ENCODE results near the gene DSG2.
"Not testable (repeated sequence)": the region's sequence is repeated elsewhere in the genome, so short reads cannot be mapped to it uniquely, and the experiment has no call there.

The DSG2 gene

DNA sequence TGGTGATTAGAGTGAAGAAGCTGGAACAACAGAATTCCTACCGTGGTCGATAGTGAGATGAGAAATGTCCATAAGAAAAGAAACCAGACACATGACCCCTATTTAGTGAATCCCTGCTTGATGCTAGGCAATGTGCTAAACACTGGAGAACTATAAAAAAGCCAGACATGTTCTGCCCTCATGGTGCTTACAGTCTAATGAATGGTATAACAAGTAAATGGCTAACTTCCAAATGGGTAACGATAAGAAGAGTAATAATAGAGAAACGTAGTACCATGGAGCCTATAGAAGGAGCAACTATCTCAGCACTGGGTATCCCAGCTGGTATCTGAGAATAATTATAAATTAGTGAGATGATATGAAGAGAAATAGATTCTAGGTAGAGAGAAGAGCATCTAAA lies 5.0 kb downstream of the DSG2 start:
- no peak for DNase-seq

DNA sequence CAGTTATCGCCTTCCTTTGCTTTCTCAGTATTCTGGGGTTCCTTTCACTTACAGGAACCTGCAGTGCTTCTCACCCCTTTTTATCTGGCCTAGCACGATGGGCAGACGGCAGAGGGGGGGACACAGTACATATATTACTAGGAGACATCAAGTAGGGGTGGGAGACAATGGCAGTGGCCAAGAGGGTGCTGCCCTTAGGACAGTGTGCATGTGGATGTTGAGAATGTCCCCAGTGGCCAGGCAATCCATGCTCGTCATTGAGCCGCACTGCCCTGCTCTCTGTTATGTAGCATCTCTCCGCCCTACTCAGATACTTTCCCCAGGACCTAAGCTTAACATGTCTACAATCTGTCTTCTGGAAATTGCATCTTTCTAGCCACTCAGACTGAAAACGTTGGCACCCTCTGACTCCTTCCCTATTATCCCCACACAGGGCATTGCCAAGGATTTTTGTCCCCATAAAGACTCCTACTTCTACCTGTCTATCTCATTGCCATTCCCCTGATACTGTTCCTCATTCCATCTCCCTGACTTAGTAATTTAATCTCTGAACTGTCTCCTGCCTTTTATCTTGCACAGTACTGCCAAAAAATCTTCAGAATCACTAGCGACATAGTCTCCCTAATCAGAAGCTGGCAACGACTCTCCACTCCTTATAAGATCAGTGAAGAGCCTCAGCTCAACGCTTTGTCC lies 6.6 kb downstream of the DSG2 start:
- no peak for DNase-seq

DNA sequence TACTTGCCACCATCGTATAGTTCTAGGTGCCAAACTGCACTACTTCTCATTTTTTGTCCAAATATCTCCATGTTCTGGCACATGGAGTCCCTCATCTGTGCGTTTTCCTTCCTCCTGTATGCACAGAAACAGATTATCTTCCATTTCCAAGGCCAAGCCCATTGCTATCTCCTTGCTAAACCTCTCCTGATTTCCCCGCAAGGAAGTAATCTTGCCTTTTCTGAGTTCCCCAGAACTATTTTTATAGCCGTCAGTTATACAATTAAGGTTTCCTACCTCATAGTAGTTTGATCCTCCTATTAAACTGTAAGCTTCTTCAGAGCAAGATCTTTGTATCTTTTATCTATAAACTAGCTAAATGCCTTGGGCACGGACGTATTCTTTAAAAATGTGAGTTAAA lies 7.2 kb downstream of the DSG2 start:
- no peak for DNase-seq

DNA sequence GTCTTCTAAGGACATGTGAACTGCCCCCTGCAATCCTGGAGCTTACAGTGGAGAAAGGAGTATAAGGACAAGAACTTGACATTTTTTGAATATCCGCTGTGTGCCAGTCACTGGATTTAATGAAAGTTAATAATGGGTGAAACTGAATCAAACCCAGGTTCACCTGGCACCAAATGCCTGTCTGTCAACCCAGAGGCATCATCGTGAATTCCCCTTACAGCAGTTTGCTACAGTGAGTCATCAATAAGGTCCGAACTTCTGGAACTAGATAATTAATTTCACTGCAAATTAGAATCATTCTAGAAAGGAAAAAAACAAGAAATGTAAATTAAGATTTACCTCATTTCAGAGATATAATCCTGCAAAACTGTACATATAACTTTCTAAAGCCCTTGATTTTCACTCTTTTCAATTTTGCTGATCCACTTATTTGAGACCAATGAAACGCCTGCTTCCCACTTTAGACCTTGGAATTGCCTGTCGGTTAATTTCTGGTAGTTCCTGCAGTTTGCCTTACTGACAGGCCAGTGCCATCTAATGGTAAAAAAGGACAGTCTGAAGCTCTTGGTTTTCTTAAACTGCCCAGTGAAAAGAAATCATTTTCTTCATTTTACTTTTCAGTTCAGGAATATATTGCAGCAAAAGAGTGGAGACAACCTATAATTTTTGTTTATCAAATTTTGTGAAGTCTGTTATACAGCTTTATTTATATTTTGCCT lies 8.2 kb downstream of the DSG2 start:
- DNase-seq: no peak

DNA sequence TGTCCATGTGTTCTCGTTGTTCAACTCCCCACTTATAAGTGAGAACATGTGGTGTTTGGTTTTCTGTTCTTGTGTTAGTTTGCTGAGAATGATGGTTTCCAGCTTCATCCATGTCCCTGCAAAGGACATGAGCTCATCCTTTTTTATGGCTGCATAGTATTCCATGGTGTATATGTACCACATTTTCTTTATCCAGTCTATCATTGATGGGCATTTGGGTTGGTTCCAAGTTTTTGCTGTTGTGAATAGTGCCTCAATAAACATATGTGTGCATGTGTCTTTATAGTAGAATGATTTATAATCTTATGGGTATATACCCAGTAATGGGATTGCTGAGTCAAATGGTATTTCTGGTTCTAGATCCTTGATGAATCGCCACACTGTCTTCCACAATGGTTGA lies 9.1 kb downstream of the DSG2 start:
- not testable (repeated sequence) for DNase-seq

DNA sequence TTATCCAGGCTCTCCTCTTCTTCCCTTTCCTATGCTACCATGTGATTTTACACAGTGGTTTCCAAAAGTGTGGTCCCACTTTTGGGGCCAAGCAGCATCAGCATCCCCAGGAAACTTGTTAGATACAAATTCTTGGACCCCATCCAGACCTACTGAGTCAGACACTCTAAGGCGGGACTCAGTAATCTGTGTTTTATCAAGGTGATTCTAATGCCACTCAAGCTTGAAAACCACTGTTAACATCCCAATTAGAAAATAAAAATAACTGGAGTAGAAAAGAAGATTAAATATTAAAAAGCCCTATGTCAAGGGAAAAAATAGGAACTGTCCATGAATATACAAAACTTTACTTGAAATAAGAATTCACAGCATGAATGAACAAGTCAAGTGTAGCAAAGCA lies 10.8 kb downstream of the DSG2 start:
- no peak for DNase-seq

DNA sequence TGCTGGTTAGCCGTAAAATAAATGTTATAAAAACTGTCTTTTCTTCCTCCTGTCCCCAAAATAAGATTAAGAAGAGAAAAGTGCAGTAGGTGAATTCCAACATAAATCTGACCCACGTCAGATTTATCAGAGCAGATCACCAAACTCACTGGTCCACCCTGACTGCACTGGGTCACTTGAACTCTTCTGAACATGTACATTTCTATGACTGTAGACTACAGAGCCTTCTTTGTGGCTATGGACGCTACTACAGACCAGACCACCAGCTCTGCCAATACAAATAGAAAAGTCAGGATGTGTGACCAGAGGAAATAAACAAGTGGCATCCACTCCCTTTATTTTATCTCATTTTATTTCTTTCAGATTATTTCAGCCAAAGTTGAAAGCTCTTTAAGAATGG lies 11.6 kb downstream of the DSG2 start:
- no peak for DNase-seq

DNA sequence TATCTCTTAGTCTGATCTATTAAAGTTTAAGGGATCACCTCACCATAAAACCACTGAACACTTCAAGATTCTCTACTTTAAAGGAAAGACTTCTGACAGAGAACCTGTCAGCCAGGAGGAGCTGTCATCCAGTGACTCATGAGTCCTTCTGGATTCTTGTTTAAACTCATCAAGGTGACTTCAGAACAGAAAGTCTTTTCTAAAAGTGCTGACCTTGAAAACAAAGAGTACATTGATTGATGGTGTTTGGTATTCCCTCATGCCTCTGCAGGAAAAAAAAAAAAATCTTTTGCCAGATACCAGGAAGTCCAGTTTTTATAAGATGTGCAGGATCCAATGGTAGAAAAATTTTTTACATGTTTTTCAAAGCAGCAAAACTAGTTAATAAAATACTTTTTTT lies 12.3 kb downstream of the DSG2 start:
- no peak for DNase-seq

DNA sequence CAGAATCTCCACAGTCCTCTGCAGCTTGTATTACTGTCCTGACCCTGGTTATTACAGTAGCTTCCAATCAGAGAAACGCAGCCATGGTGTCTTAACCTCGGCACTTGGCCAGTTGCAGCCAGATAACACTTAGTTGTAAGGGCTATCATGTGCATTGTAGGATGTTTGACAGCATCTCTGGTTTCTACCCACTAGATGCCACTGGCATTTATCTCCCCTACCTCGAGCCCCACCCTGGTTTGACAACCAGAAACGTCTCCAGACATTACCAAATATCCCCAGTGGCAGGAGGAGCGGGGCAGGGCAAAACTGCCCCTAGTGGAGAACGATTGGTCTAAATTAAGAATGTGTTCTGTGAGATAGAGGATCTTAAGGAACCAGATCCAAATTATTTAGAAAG lies 13.1 kb downstream of the DSG2 start:
- no peak for DNase-seq

DNA sequence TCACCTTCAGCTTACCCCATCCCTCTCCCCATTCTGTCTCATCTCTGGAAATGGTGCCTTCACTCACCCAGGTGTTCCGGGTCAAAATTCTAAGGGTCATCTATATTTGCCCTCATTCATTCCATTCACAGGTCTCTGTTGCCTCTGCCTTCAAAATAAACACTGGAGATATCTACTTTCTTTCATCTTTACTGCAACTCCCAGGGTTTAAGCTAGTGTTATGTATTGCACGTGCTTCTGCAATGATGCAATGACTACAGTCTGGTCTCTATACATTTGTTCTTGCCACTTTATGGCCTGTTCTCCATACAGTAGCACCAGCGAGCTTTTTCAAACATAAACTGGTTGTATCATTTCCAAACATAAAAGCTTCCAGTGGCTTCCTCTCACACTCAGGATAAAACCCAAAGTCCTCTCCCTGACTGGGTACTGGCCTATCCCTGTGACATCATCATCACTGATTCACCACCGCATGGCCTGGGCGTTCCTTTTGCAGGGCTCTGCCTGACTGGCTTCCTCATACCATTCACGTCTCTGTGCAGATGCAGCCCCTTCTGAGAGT lies 14.3 kb downstream of the DSG2 start:
- no peak for DNase-seq

DNA sequence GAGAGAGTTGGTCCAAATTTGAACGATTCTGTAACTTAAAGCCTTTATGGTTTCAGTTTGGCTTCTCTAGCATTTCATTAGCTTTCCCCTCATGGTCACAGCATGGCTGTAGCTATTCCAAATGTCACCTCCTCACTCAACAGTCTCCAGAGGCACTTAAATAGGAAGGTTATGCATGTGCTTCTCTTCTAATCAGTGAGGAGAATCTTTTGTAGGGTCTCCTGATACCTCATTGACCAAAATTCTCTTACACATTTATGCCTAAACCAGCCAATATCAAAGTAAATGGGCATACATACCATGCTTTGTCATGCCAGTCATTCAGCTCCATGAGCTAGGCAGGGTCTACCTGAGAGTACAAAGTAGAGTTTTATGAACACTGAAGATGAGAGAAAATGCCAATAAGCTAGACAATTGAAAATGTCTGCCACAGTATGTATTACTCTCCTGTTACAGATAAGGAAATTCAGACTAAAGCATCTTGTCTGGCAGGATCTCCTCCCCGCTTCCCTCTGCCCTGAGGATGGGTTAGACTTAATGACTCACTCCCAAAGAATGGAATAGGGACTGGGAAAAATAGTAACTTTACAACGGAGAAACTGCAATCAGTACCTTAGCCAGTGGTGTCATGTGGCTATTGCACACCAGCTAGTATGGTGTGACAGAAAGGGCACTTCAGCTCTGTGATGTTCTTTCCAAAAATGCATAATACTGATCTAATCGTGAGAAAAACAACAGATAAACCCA lies 15.4 kb downstream of the DSG2 start:
- no peak for DNase-seq

DNA sequence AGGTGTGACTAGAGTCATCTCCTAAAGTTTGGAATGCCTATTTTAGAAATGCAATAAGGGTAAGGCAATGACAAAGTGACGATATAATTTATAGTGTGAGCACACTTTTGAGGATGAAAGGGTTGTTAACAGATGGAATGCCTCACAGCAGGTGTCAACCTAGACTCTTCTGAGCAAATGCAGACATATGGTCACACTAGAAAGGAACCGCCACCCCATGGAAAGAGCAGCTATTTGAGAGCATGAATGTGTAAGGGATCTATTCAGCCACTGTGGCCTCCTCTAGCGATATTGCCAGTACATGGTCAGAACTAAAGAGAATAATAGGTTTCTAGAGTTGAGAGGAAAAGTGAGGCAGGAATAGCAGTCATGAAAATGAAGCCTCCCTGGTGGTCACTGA lies 18.5 kb downstream of the DSG2 start:
- DNase-seq: no peak

DNA sequence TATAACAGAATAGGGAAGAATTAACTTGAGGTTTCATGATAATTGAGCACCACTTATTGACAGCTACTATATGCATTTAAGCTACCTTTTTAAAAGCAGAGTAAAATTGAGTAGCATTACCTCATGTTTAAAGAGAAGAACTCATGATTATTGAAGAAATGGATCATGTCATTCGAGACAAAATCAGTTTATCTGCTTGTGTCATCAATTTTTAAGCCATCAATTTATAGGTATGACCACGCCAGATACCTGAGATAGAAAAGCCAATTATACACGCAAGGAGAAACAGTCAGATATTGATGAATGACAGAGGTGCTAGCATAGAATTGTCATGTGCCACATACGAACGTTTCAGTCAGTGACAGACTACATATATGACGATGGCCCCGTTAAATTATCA lies 28.4 kb downstream of the DSG2 start:
- no peak for DNase-seq

DNA sequence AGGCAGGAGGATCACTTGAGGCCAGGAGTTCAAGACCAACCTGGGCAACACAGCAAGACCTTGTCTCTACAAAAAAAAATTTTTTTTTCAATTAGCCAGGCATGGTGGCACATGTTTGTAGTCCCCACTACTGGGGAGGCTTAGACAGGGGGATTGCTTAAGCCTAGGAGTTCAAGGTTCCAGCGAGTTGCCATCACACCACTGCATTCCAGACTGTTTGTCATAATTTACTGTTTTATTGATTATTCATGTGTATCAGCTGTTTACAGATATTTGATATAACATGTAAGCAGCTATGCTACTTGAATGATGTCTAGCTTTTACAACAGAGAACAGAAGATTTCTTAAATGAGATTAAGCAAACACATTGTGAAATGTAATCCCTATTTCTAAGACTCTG lies 35.3 kb downstream of the DSG2 start:
- DNase-seq: no peak

DNA sequence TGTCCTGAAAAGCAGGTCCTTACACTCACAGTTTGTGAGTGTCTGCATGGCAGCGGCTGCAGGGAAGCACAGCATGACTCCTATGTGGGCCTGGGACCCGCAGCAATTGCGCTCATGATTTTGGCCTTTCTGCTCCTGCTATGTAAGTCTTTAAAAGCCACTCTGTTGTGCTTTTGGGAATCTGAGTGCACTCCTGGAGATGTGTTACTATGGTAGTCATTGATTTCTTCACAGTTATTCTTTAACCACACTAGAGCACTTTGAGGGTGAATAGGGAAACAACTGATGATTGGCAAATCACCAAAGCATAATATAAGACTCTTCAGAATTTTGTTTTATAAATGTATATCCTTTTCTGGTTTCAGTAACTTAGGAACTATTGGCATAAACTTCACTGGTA lies 40.9 kb downstream of the DSG2 start:
- DNase-seq: no peak

DNA sequence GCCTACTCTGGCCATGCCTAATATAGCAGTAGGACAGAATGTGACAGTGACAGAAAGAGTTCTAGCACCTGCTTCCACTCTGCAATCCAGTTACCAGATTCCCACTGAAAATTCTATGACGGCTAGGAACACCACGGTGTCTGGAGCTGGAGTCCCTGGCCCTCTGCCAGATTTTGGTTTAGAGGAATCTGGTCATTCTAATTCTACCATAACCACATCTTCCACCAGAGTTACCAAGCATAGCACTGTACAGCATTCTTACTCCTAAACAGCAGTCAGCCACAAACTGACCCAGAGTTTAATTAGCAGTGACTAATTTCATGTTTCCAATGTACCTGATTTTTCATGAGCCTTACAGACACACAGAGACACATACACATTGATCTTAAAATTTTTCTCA lies 48.5 kb downstream of the DSG2 start:
- DNase-seq: no peak

DNA sequence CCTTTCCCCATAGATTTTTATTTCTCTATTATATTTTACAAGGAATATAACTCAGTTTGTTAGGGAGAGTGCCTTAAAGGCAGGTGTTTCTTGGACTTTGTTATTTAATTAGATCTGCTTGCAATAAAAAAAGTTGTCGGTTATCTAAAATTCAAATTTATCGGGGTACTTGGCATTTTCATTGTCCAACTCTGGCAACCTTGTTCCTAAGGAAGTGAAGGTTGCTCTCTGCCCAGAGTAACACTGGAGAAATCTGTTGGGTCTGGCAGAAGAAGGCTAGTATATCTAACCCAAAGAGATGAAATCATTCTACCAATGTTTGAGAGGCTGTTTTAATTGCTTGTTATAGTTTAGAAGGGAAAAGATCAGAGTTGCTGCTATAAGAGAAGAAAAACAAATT lies 50.9 kb downstream of the DSG2 start:
- DNase-seq: no peak

DNA sequence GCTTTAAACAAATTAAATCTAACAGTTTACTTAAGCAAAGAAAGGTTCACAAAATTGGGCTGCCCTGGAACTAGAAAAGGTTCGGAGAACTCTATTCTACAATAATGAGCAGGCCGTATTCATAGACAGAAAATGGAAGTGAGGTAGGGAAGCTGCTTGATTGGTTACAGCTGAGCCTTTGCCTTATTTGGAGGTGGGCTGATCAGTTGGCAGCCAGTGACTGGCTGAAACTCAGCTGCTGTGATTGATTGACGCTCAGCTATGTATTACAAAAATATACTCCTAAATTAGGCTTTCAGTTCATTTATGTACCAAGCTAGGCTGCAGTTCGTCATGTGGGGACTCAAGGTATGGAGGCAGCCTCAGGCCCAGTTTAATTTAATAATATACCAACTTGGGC lies 51.4 kb downstream of the DSG2 start:
- no peak for DNase-seq

DNA sequence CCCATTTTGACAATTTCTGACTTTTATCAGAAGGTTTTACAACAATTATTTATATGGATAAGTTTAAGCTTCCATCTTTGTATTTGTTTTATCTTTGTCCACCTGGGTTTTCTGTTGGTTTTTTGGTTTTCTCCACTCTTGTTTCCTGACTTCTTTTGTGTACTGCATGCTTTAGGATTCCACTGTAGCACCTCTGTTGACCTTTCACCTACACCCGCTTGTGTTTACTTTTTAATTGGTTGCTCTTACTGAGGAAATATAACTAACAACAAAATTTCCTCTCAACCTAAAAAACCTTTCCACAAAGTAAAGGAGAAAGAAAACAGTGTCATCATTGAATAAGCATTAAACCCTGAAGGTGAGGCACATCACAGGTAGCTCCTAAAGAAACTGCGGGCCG lies 53.9 kb downstream of the DSG2 start:
- no peak for DNase-seq

DNA sequence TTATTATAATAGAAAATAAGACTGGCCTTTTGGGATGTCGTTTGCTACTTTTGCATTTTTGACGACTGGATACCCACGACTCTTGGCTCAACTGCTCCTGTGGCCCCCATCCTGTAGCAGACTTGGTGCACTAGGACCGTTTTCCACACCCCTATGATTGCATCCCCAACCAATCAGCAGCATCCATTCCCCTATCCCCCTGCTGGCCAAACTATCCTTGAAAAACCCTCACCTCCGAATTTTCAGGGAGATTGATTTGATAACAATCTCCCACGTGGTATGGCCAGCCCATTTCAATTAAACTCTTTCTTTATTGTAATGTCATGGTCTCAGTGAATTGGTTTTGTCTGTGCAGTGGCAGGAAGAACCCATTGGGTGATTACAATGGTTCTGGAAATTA lies 55.8 kb downstream of the DSG2 start:
- DNase-seq: no peak

DNA sequence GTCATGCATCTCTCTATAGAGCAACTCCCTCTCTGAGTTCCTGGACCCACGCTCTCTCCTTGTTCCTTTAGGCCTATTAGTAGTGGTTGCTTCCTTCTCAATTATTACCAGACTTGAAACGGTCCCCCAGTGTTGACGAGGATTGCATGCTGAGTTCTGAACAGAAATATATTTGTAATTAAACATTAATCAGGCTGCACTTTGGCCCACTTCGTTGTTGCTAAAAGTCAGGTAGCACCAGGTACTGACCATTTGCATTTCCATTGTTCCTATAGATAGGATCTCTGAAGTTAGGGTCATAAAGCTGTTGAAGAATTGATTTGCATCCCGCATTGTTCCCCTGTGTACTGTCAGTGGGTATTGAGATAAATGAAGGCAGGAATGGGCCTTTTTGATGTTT lies 56.8 kb downstream of the DSG2 start:
- DNase-seq: no peak

DNA sequence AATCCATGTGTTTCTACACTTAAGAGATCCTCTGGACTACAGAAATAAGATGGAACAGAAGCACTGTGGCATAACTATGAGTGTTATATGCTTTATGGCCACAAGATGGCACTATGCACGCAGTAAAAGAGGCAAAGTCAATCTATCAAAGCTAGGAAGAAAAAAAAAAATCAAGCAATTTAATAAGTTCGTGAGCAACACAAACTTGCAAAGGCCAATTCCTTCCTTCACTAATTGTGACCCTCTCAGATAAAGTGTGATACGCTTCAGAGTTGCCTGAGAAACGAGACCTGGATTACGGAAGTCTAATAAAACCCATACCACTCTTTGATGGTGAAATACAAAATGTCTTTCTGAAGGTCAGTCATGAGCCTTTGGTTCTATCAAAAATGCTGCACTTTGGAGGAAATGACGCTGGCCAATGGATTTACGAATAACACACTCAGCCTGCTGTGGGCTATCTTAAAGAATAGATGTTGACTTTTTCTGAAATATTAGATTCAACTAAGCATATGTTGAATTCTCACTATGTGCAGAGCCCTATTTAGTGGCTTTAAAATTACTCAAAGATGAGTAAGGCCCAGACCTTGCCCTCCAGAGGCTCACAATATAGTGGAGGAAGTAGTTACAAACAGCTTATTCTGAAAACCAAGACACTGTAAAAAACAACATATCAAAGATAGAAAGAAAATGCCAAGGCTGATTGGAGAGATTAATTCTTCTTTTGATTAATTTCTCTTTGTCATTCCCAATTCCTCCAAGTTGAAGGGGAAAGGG lies 58.2 kb downstream of the DSG2 start:
- DNase-seq: peak in 3 of 5 donors; percentile 2 to 50 (median 23)

DNA sequence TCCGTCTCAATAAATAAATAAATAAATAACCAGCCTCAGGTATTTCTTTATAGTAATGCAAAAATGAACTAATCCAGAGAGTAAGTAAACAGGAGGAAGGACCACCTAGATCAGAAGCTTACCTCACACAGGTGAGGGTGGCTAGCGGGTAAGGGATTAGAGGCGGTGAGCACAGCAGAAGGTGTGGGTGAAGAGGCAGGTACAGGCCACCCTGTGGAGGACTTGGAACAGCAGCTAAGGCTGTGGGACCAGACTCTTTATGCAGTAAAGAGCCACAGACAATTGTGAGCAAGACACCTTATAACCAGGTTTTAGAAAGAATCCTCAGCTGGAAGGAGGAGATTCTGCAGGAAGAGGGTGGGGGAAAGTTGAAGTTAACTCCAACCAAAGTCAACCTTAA lies 59.5 kb downstream of the DSG2 start:
- DNase-seq: no peak
